Neural cell (in vitro differentiated cells): ENCODE results near the gene REEP1.

Source experiments
- EP300 ChIP-seq: fragments of 450-650 bp; conservative IDR thresholded peaks from 2 replicates; pipeline ENCODE4 v1.6.1; 2014; ENCODE audit warnings: antibody characterized with exemption, mild to moderate bottlenecking, moderate library complexity; ENCODE audit not compliant: poor library complexity, severe bottlenecking
- EZH2 ChIP-seq: fragments of 200-600, 300-800 bp; shearing (Covaris generic), sonication (generic); IDR thresholded peaks from 2 replicates; pipeline ENCODE4 v1.6.1; 2014; ENCODE audit warnings: antibody characterized with exemption, low read length, borderline replicate concordance, mild to moderate bottlenecking; ENCODE audit not compliant: insufficient read depth, poor library complexity, severe bottlenecking
- POLR2AphosphoS5 ChIP-seq: IDR thresholded peaks from 2 replicates; pipeline ENCODE4 v1.6.1; 2012
- RAD21 ChIP-seq: fragments of 450-650 bp; conservative IDR thresholded peaks from 2 replicates; pipeline ENCODE4 v1.6.1; 2014; ENCODE audit warnings: antibody characterized with exemption, mild to moderate bottlenecking, moderate library complexity
- SMC3 ChIP-seq: fragments of 450-650 bp; conservative IDR thresholded peaks from 2 replicates; pipeline ENCODE4 v1.6.1; 2014; ENCODE audit warnings: antibody characterized with exemption, mild to moderate bottlenecking, moderate library complexity; ENCODE audit not compliant: poor library complexity
- TAF1 ChIP-seq: IDR thresholded peaks from 2 replicates; pipeline ENCODE4 v1.6.1; 2012; ENCODE audit warnings: low read depth
- TF ChIP-seq, protein P1 (sequence below): fragments of 450-650 bp; IDR thresholded peaks from 2 replicates; pipeline ENCODE4 v1.5.1; 2014; ENCODE audit warnings: antibody characterized with exemption, mild to moderate bottlenecking, moderate library complexity; ENCODE audit not compliant: poor library complexity, severe bottlenecking
- TF ChIP-seq, protein P2 (sequence below): IDR thresholded peaks from 2 replicates; pipeline ENCODE4 v1.6.1; 2012; ENCODE audit warnings: borderline replicate concordance

DNA sequence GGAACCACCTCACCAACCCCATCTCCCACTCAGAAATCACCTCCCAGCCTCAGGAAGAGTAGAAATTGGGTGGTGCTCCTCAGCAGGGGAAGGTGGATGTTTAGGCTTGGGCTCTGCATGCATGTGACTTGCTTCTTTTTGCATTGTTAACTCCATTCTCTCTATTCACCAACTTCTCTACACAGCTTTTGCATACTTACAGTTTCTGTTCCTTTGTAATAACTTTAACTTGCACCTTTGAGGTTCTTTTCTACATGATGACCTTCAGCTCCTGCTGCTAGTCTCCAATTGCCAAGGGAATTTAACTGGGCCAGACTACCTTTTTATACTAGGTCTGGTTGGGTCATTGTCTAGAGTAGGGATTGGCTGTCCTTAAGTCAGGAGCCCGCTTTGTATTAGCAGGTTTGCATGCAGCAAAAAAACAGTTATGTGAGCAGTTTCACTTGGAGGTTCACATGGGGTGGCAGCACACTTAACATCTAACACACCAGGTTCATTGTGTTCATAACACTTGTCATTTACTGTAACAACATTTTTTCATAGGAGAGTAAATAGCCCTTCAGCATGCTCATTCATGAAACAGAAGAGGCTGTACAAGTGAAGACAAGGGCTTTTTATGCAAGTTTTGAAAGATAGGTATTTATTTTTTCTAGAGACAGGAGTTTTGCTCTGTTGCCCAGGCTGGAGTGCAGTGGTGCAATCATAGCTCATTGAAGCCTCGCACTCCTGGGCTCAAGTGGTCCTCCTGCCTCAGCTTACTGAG lies 126.2 kb downstream of the REEP1 start:
- TF ChIP-seq EZH2 (no peak), TAF1 (no peak), RAD21 (no peak), POLR2AphosphoS5 (no peak), EP300 (no peak), SMC3 (no peak)
- TF ChIP-seq, protein P1, sequence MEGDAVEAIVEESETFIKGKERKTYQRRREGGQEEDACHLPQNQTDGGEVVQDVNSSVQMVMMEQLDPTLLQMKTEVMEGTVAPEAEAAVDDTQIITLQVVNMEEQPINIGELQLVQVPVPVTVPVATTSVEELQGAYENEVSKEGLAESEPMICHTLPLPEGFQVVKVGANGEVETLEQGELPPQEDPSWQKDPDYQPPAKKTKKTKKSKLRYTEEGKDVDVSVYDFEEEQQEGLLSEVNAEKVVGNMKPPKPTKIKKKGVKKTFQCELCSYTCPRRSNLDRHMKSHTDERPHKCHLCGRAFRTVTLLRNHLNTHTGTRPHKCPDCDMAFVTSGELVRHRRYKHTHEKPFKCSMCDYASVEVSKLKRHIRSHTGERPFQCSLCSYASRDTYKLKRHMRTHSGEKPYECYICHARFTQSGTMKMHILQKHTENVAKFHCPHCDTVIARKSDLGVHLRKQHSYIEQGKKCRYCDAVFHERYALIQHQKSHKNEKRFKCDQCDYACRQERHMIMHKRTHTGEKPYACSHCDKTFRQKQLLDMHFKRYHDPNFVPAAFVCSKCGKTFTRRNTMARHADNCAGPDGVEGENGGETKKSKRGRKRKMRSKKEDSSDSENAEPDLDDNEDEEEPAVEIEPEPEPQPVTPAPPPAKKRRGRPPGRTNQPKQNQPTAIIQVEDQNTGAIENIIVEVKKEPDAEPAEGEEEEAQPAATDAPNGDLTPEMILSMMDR, result no peak
- TF ChIP-seq, protein P2, sequence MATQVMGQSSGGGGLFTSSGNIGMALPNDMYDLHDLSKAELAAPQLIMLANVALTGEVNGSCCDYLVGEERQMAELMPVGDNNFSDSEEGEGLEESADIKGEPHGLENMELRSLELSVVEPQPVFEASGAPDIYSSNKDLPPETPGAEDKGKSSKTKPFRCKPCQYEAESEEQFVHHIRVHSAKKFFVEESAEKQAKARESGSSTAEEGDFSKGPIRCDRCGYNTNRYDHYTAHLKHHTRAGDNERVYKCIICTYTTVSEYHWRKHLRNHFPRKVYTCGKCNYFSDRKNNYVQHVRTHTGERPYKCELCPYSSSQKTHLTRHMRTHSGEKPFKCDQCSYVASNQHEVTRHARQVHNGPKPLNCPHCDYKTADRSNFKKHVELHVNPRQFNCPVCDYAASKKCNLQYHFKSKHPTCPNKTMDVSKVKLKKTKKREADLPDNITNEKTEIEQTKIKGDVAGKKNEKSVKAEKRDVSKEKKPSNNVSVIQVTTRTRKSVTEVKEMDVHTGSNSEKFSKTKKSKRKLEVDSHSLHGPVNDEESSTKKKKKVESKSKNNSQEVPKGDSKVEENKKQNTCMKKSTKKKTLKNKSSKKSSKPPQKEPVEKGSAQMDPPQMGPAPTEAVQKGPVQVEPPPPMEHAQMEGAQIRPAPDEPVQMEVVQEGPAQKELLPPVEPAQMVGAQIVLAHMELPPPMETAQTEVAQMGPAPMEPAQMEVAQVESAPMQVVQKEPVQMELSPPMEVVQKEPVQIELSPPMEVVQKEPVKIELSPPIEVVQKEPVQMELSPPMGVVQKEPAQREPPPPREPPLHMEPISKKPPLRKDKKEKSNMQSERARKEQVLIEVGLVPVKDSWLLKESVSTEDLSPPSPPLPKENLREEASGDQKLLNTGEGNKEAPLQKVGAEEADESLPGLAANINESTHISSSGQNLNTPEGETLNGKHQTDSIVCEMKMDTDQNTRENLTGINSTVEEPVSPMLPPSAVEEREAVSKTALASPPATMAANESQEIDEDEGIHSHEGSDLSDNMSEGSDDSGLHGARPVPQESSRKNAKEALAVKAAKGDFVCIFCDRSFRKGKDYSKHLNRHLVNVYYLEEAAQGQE, result no peak
